GM04504 (cell line): ENCODE results near the gene CPM.

Experiments
- DNase-seq: peaks from one replicate; pipeline ENCODE4 v3.0.0-alpha.2; 2012; ENCODE audit warnings: low read depth

CPM gene

GRCh38 chr12:68904351-68904962 lies 28.5 kb downstream of the CPM start:
- no peak for DNase-seq

DNA sequence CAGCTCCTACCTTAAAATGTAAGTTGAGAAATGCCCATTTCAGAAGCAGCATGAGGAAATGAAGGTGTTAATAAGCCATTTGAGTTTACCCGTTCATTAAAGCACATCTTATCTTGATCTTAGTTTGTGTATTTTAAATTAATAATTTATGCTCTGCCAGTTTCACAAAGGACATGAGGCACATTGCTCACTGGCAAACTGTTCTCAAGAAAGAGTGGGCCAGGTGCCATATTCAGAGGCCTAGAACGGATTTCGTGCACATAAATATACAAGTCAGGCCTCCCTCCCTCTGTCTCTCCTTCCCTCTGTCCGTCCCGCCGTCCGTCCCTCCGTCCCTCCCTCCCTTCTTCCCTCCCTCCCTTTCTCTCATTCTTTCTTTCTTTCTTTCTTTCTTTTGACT lies 29.5 kb downstream of the CPM start:
- no peak for DNase-seq

DNA sequence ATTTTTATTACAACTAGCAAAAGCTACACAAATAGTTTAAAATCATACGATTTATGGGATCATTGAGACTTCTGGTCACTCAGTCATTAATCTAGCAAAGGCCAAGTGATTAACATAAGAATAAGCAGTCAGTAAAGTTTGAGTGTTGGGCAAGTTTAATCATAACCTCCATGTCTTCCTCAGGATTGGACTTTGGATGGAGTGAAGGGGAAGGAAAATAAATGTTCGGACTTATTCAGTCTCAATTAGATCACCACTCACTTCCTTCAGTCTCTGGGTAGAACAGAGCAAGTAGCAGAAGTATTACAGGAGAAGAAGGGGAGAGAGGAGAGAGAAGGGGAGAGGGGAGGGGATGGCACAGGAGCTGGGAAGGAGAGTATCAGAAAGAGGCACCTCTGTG lies 31.4 kb downstream of the CPM start:
- no peak for DNase-seq

- no peak for DNase-seq
Observed at GRCh38 chr12:68901145-68901544, 31.8 kb downstream of the CPM start.

DNA sequence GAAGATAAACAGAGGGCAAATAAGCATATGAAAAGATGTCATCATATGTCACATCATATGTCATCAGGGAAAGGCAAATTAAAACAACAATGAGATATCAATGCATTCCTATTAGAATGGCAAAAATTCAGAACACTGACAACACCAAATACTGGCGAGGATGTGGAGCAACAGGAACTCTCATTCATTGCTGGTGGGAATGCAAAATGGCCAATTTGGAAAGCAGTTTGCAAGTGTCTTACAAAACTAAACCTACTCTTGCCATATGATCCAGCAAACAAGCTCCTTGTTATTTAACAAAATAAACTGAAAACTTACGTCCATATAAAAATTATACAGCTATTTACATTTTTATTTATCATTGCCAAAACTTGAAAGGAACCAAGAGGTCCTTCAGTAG lies 32.7 kb downstream of the CPM start:
- no peak for DNase-seq

DNA sequence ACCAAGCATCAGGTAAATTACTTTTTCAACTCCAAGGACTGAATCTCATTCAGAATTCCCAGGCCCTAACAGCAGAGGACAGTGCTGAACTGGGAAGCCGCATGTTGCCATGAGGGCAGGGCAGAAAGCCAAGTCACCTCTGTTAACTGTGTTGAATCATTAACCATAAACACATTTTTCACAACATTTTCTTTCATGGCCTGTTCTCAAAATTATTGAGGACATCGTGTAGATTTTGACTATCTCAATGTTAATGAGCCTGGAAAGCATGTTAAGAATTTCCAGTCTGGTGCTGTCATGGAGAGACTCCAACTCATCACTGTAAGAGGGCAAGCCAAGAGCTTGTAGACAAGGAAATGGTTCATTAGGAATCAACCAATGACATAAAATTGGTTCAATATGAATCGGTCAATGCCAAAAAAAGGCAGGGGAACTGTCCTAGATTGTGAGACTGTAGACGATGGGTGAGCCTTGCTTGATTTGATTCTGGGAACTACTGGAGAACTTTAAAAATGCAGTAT lies 33.7 kb downstream of the CPM start:
- peak; percentile 94 for DNase-seq

DNA sequence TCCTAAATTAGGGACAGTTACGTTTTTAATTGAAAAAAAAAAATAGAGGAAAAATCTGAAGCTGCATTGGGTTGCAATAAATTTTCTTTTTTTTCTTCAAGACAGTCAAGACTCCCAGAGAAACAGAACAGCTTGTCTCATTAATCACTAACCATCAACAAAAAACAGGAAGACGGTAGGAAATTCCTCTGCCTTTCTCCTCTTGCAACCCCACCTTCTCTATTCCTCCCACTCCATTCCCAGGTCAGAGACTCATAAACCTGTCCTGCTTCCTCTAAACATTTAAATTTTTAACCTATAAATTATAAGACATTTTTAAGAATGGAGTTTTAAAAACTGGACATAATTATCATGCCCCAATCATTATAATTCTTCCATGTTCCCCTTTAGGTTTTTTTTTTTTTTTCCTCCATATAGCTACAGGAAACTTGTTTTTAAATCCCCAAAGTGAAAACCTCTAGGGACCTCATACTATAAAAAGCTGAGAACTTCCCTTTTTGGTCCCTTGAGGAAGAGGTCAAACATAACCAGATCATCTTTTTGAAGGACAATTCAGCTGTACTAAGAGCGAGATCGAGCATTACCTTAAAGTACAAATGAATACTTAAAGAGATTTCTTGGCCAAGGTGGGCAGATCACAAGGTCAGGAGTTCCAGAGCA lies 36.0 kb downstream of the CPM start:
- no peak for DNase-seq

GRCh38 chr12:68894276-68894855 lies 38.6 kb downstream of the CPM start:
- DNase-seq: no peak

DNA sequence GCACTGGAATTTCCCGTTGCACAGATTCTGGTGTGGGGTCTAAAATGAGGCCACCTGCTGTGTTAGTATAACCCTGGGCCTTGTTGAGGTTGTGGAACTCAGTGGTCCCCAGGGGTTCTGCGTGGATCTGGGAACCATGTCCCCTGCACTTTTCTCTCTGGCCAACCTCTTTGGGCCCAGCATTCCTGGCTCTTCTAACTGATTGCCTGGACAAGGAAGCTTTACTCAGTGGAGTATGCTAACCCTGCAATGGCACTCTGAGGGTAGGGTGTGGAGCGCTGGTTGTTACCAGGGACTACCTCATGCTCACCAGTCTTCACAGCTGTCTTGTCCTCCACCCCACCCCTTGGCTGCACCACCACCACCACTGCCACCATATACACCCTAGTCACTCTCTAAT lies 39.2 kb downstream of the CPM start:
- DNase-seq: no peak

GRCh38 chr12:68893201-68893600 lies 39.8 kb downstream of the CPM start:
- DNase-seq: no peak

DNA sequence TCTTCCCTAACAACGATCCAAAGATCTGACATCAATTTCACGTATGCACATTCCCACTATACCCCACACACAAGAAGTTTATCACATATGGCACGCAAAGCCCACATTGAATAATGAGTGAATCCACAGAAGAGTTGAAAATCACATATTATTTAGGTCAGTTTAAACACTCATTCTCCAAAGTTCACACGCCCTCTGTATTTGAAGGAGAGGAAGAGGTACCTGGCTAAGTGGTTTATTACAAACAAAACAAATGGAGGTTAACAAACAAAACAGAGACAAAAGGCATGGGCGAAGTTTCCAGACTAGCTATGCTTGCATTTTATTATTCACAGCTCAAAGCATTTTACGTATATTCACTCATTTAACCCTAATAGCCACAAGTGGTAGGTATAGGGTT lies 41.8 kb downstream of the CPM start:
- no peak for DNase-seq

DNA sequence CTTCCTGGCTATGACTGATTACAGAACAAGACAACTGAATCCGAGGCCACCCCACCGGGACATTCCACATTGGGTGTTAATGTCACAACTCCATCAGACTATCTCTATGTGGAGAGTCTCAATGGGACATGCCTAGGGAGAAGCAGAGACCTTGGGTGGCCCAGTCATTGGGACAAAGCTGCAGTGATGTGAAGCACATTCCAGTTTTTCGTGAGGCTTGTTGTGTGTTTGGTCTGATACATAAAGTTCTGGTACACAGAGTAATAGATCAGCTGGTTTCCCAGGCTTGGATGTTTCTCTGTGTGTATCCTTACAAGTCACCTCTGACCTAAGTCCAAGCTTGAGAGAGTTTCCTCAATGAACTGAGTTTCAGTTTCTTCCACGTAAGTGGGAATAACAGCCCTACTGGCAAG lies 42.3 kb downstream of the CPM start:
- DNase-seq: no peak

DNA sequence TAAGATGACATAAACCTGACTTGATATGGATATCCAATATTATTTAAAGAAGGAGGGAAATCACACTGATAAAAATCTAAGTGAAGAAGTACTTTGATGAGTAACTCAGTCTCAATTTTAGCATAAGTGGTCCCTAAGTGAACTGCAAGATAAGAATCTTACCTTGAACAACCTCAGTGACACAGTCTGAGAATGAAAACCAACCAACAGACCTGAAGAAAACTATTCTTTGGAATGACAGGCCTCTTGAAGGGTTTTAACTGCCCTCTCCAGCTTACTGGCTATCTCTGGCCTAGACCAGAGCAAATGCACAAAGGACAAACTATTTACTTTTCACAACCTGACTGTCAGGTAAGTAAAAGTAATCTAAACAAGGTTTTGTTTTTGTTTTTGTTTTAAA lies 44.7 kb downstream of the CPM start:
- DNase-seq: no peak

DNA sequence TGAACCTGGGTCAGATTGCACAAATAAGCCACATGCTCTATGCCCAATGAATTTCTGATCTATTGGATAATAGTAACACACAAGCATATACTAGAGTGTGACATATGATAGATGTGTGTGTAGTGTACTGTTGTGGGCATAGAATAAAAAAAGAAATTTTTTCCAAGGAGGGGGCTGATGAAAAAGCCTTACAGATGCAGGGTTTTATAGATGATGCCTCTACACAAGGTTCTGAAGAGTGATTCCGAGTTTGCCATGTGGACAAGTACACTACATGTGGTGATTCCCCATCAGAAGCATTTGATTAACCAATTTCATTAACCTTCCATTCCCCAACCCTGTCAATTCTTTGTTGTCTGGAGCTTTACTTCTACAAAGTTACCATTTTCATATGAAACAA lies 45.3 kb downstream of the CPM start:
- no peak for DNase-seq

- no peak for DNase-seq
Observed at GRCh38 chr12:68886636-68887572, 46.1 kb downstream of the CPM start.

- no peak for DNase-seq
Observed at GRCh38 chr12:68885381-68885780, 47.6 kb downstream of the CPM start.

- no peak for DNase-seq
Observed at GRCh38 chr12:68884251-68884650, 48.7 kb downstream of the CPM start.

GRCh38 chr12:68883151-68883550 lies 49.8 kb downstream of the CPM start:
- DNase-seq: no peak

- no peak for DNase-seq
Observed at GRCh38 chr12:68882251-68882964, 50.6 kb downstream of the CPM start.

DNA sequence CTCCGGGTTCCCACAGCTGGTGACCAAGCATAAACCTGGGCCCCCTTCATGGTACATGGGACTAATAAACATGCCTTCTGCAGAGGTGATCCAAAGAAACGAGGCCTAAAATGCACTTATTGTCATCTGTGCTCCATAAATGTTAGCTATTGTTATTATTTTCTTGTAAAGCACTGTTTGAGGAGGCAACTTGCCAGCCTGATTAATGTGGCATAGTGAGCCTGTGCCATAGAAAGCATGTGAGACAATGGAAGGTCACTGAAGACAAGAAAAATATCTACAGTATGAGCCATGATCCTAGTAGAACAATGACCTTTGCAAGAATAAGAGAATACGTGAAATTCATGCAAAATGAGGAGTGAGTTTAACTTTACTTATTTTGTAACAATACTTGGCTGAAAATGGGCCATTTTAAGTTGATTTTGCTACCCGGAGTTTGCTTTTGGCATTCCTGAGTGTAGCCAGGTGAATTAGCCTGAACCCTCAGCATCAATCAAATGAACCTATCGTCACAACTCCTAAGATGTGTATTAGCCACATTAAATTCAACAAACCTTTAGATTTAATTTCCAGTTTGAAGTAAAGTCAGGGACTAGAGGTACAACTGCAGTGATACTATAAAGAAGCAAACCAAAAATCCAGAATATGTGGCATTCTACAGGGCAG lies 52.2 kb downstream of the CPM start:
- DNase-seq: no peak

- DNase-seq: no peak
Observed at GRCh38 chr12:68878846-68879245, 54.1 kb downstream of the CPM start.
